ENCODE measurements around the gene ANTKMT.
A peak's percentile ranks its signal among the peaks of the same experiment; 100 is the strongest.

ANTKMT gene

GRCh38 chr16:708019-708418 lies 12.9 kb upstream of the ANTKMT start:
- Histone ChIP-seq H3K4me1 (peaks cover 28% of the 10 kb centered on the region), H3K4me3 (ENCODE audit: low read depth, low read length) (no peak overlapping the region), H3K36me3 (0 out of 2 replicates have a peak, but pooled peaks cover 3% of the 10 kb centered on the region), H3K9me3 (no peaks in the 10 kb centered on the region), H3K27me3 (no peaks in the 10 kb centered on the region)
- DNase-seq = no peak
- no peak for TF ChIP-seq CTCF (IDR thresholded peaks at IDR 0.05; ENCODE audit: low read depth, low read length)

GRCh38 chr16:708959-709358 lies 12.0 kb upstream of the ANTKMT start:
- H3K4me3 ChIP-seq (ENCODE audit: low read depth, low read length) = no peak overlapping the region
- H3K4me1 ChIP-seq = peaks cover 28% of the 10 kb centered on the region
- DNase-seq = no peak
- 0 out of 2 replicates have a peak, but pooled peaks cover under 1% of the 10 kb centered on the region for H3K36me3 ChIP-seq
- H3K9me3 ChIP-seq = no peaks in the 10 kb centered on the region
- no peak for TF ChIP-seq CTCF (IDR thresholded peaks at IDR 0.05; ENCODE audit: low read depth, low read length)
- H3K27me3 ChIP-seq = no peaks in the 10 kb centered on the region

GRCh38 chr16:709566-710499 lies 11.1 kb upstream of the ANTKMT start:
- TF ChIP-seq CTCF (IDR thresholded peaks at IDR 0.05; ENCODE audit: low read depth, low read length) = no peak; the same call in 1 of the 2 replicates
- peak overlapping the region; percentile 44 for H3K4me3 ChIP-seq (ENCODE audit: low read depth, low read length)
- peaks cover 30% of the 10 kb centered on the region for H3K4me1 ChIP-seq
- no peaks in the 10 kb centered on the region for H3K9me3 ChIP-seq
- H3K27me3 ChIP-seq = no peaks in the 10 kb centered on the region
- H3K36me3 ChIP-seq = no peaks in the 10 kb centered on the region
- DNase-seq = peak; percentile 95

GRCh38 chr16:710500-711075 lies 10.4 kb upstream of the ANTKMT start:
- no peaks in the 10 kb centered on the region for H3K36me3 ChIP-seq
- no peak for TF ChIP-seq CTCF (IDR thresholded peaks at IDR 0.05; ENCODE audit: low read depth, low read length)
- peak overlapping the region; percentile 44; the same call in 1 of the 2 replicates for H3K4me3 ChIP-seq (ENCODE audit: low read depth, low read length)
- no peak for DNase-seq
- H3K4me1 ChIP-seq = peaks cover 30% of the 10 kb centered on the region
- no peaks in the 10 kb centered on the region for H3K27me3 ChIP-seq
- H3K9me3 ChIP-seq = no peaks in the 10 kb centered on the region

GRCh38 chr16:711084-711483 lies 9.9 kb upstream of the ANTKMT start:
- H3K36me3 ChIP-seq = no peaks in the 10 kb centered on the region
- H3K9me3 ChIP-seq = no peaks in the 10 kb centered on the region
- no peak for DNase-seq
- TF ChIP-seq CTCF (IDR thresholded peaks at IDR 0.05; ENCODE audit: low read depth, low read length) = no peak
- no peaks in the 10 kb centered on the region for H3K27me3 ChIP-seq
- no peak overlapping the region for H3K4me3 ChIP-seq (ENCODE audit: low read depth, low read length)
- peaks cover 30% of the 10 kb centered on the region for H3K4me1 ChIP-seq

Measured in BE2C (cell line).